ENCODE data around the gene ZSCAN4.

ZSCAN4 gene

GRCh38 chr19:57720878-57721277 is 52.1 kb downstream of the ZSCAN4 start:
- Histone ChIP-seq H3K9ac (ENCODE audit: low read length) (no peak overlapping the region), H3K36me3 (ENCODE audit: insufficient read depth, low read length) (peaks cover 43% of the 10 kb centered on the region), H3K4me3 (ENCODE audit: low read depth in 1 of 2, low read length in 2 of 2) (peak overlapping the region in 1 of 2 donors; percentile 21), H3K27me3 (ENCODE audit: control insufficient read depth in 1 of 2, insufficient read depth in 2 of 2, low read length in 2 of 2) (no peaks in the 10 kb centered on the region), H3K4me1 (ENCODE audit: insufficient read depth, low read length) (no peaks in the 10 kb centered on the region), H3K9me3 (ENCODE audit: low read length) (peaks cover 50% of the 10 kb centered on the region), H3K27ac (ENCODE audit: low read depth, low read length) (no peak overlapping the region)

Data from muscle layer of colon (tissue), 2 donors.